HepG2 (cell line): ENCODE results near the gene GTF2H2C. TPM values are rescaled to one million over a fixed set of nuclear protein-coding genes. Genes with fewer than 3 reads are reported as not detected.

Experiments used
- ATAC-seq: fragments of 200-7000 bp; cut with Tn5 transposase; 3 replicates; pipeline ENCODE4 v1.9.1; 2020; ENCODE audit warnings: mild to moderate bottlenecking, moderate library complexity
- BruUV-seq: library from RNA; stranded (reverse); fragments of 400-500 nt; replicated peaks from 2 replicates; lab custom pipeline; 2021; lab: Mats Ljungman, UMichigan
- CTCF ChIA-PET: fragments of 300-600 bp; formaldehyde crosslinking; extraction: SDS; loops from one replicate; lab custom pipeline; 2021; ENCODE audit warnings: low total read pairs, inconsistent platforms, low intra/inter-chr PET ratio; lab: Yijun Ruan, JAX
- POLR2A ChIA-PET: fragments of 350-600 bp; sonication (Branson Sonifier 250); formaldehyde crosslinking; loops from one replicate; lab custom pipeline; 2020; ENCODE audit warnings: antibody characterized with exemption, inconsistent platforms; lab: Yijun Ruan, JAX
- DNase-seq: peaks from one replicate; pipeline ENCODE4 v3.0.0-alpha.2; 2015; ENCODE audit warnings: low spot score
- FAIRE-seq: peaks from 3 replicates; lab custom pipeline; 2011; peaks lifted over from hg19 to GRCh38; lab: Jason Lieb, UNC
- H2AFZ ChIP-seq: one replicate; pipeline ENCODE4 v1.6.1; 2011; ENCODE audit warnings: low read length, inconsistent platforms
- H3K27ac ChIP-seq: fragments of 300-600 bp; 3 replicates; pipeline ENCODE4 v1.8.0; 2011; ENCODE audit warnings: mixed run types, mild to moderate bottlenecking, mixed read lengths, low read length, inconsistent platforms; ENCODE audit not compliant: insufficient read depth; ENCODE audit errors: extremely low read length
- H3K27me3 ChIP-seq, 2 experiments: fragments of 200-600 bp in 1 of 2; 2 replicates in 1 of 2; 3 replicates in 1 of 2; pipeline versions ENCODE4 v1.6.0 to v1.8.0; 2011; ENCODE audit warnings: low read length in 2 of 2, mild to moderate bottlenecking in 2 of 2, moderate library complexity in 2 of 2, inconsistent platforms in 1 of 2; ENCODE audit not compliant: insufficient read depth in 2 of 2, control insufficient read depth in 1 of 2
- H3K36me3 ChIP-seq, 2 experiments: fragments of 200-600 bp in 1 of 2; replicated peaks in 1 of 2; 2 replicates in 1 of 2; 3 replicates in 1 of 2; pipeline versions ENCODE4 v1.5.1 to v1.8.0; 2011; ENCODE audit warnings: low read length in 2 of 2, inconsistent platforms in 1 of 2; ENCODE audit not compliant: insufficient read depth in 2 of 2, control insufficient read depth in 1 of 2
- H3K4me1 ChIP-seq: 2 replicates; pipeline ENCODE4 v1.5.1; 2012; ENCODE audit warnings: low read length, inconsistent platforms; ENCODE audit not compliant: insufficient read depth
- H3K4me2 ChIP-seq: 2 replicates; pipeline ENCODE4 v1.6.0; 2011; ENCODE audit warnings: low read depth, low read length, inconsistent platforms
- H3K4me3 ChIP-seq, 3 experiments: fragments of 200-600 bp in 1 of 3; sonication (generic), shearing (Covaris generic) in 1 of 3; replicated peaks in 1 of 3; 2 replicates each; pipeline ENCODE4 v1.5.1; 2011 to 2016; ENCODE audit warnings: low read length in 3 of 3, inconsistent platforms in 2 of 3, low read depth in 2 of 3, mild to moderate bottlenecking in 2 of 3, control low read depth in 1 of 3, mixed read lengths in 1 of 3; ENCODE audit not compliant: insufficient read depth in 1 of 3
- H3K79me2 ChIP-seq: one replicate; pipeline ENCODE4 v1.6.1; 2011; ENCODE audit warnings: low read length, inconsistent platforms; ENCODE audit not compliant: insufficient read depth
- H3K9ac ChIP-seq: 2 replicates; pipeline ENCODE4 v1.6.0; 2011; ENCODE audit warnings: mild to moderate bottlenecking, low read depth, low read length, inconsistent platforms; ENCODE audit not compliant: insufficient read depth
- H3K9me3 ChIP-seq: 2 replicates; pipeline ENCODE4 v1.5.1; 2012; ENCODE audit warnings: mild to moderate bottlenecking, low read length
- H4K20me1 ChIP-seq: 2 replicates; pipeline ENCODE4 v1.6.0; 2011; ENCODE audit warnings: inconsistent platforms, mild to moderate bottlenecking, low read length, moderate library complexity; ENCODE audit not compliant: insufficient read depth
- ARID5B ChIP-seq: IDR thresholded peaks from 2 replicates; pipeline ENCODE4 v1.4.0; 2020; ENCODE audit warnings: mild to moderate bottlenecking, missing genetic modification reagents
- CEBPB ChIP-seq: IDR thresholded peaks from 2 replicates; pipeline ENCODE4 v1.6.1; 2011; ENCODE audit warnings: low read depth, low read length, improper control_type of control experiment, borderline replicate concordance
- CSRNP1 ChIP-seq: sonication (generic); formaldehyde crosslinking; IDR thresholded peaks from 2 replicates; pipeline ENCODE4 v1.8.1; 2023; ENCODE audit warnings: mild to moderate bottlenecking, missing genetic modification reagents
- PITX1 ChIP-seq: sonication (generic); formaldehyde crosslinking; IDR thresholded peaks from 2 replicates; pipeline ENCODE4 v1.5.1; 2020; ENCODE audit warnings: mild to moderate bottlenecking, missing genetic modification reagents
- REST ChIP-seq, 2 experiments: IDR thresholded peaks; 2 replicates each; pipeline ENCODE4 v1.6.1; 2011 to 2012; ENCODE audit warnings: low read length in 2 of 2, borderline replicate concordance in 1 of 2, low read depth in 1 of 2, mild to moderate bottlenecking in 1 of 2, moderate library complexity in 1 of 2
- SNAPC2 ChIP-seq: sonication (generic); formaldehyde crosslinking; IDR thresholded peaks from 2 replicates; pipeline ENCODE4 v1.8.1; 2022; ENCODE audit warnings: mild to moderate bottlenecking, missing genetic modification reagents
- SP2 ChIP-seq: sonication (generic); formaldehyde crosslinking; IDR thresholded peaks from 2 replicates; pipeline ENCODE4 v1.5.1; 2020; ENCODE audit warnings: mild to moderate bottlenecking, missing genetic modification reagents
- ZNF234 ChIP-seq: sonication (generic); formaldehyde crosslinking; conservative IDR thresholded peaks from 2 replicates; pipeline ENCODE4 v1.5.1; 2020; ENCODE audit warnings: mild to moderate bottlenecking, missing genetic modification reagents
- WGBS: methylation state at CpG from one replicate; pipeline ENCODE4 v1.1.6; 2017; ENCODE audit warnings: low lambda C conversion rate; 5-methylcytosine and 5-hydroxymethylcytosine counted together
- in situ Hi-C: cut with HindIII; loops from 2 replicates; pipeline ENCODE4 v1.10.0; 2017; ENCODE audit warnings: low pct_unique_long_range_greater_than_20kb; ENCODE audit not compliant: extremely low pct_ligation_motif_present
- intact Hi-C: fragments of 100-400 bp; cut with micrococcal nuclease; formaldehyde crosslinking; loops from one replicate; pipeline ENCODE4 v1.10.0; 2022; ENCODE audit not compliant: unreplicated experiment
- polyA plus RNA-seq, 8 experiments: library from polyadenylated mRNA; depleted of rRNA in 3 of 8; stranded (reverse) in 7 of 8; unstranded in 1 of 8; fragments of >200 nt; fragmentation: Illumina TruSeq in 4 of 8; extraction: Trizol in 4 of 8; gene quantifications; 2 replicates each; pipeline versions ENCODE4 v1.2.1 to v1.2.3, GENCODE V29; 2011 to 2016; ENCODE audit warnings: low read depth in 4 of 8, missing spikeins in 1 of 8, mixed read lengths in 1 of 8; ENCODE audit not compliant: insufficient read depth in 1 of 8
- total RNA-seq, 5 experiments: library from RNA; depleted of rRNA; stranded (reverse); fragments of >200 nt; fragmentation: Illumina TruSeq; extraction: Trizol; gene quantifications; 2 replicates each; pipeline ENCODE4 v1.2.3, GENCODE V29; 2016; ENCODE audit warnings: low read depth in 1 of 5

GTF2H2C gene
- total and polyA plus RNA-seq, 2 of the 13 experiments (the other 11 are each of a cell fraction or from before 2014, with no cell fraction given): 29.7 to 62.9 TPM

GRCh38 chr5:69519285-69519684 is 40.7 kb upstream of the GTF2H2C start (continued):
- TF ChIP-seq SP2: no peak

- Histone ChIP-seq H4K20me1 (no peaks in the 10 kb centered on the region), H3K79me2 (peaks cover 6% of the 10 kb centered on the region), H3K36me3 (peaks cover 0 to 8% of the 10 kb centered on the region in 2 experiments; a peak in 2 of 5 replicates), H3K9ac (no peak overlapping the region), H2AFZ (no peak overlapping the region), H3K4me3 (no peak overlapping the region), H3K4me2 (no peak overlapping the region), H3K27ac (no peak overlapping the region), H3K27me3 (no peaks in the 10 kb centered on the region), H3K9me3 (no peaks in the 10 kb centered on the region), H3K4me1 (peaks cover 29% of the 10 kb centered on the region)
- TF ChIP-seq SNAPC2: no peak
- TF ChIP-seq ARID5B: no peak
- TF ChIP-seq CSRNP1 (CRISPR knock-in tag): no peak
- TF ChIP-seq REST (IDR thresholded peaks at IDR 0.05; ENCODE audit: borderline replicate concordance in 1 of 2, low read depth in 1 of 2, low read length in 2 of 2): no peak
- TF ChIP-seq PITX1: no peak
- no peak for TF ChIP-seq ZNF234 (CRISPR knock-in tag)
- TF ChIP-seq CEBPB: no peak
- no peak for ATAC-seq
- POLR2A ChIA-PET: no interaction called here
- BruUV-seq: no TSS peak
- FAIRE-seq: no peak
- 85% methylated on average over 3 of the region's 3 CpGs for WGBS
- DNase-seq: no peak
- CTCF ChIA-PET: no interaction called here
- intact Hi-C loops: no loop called here
- in situ Hi-C loops: no loop called here
Measured at GRCh38 chr5:69522035-69522434, 38.0 kb upstream of the GTF2H2C start.
